ENCODE measurements around the gene KLRD1.

The KLRD1 gene

GRCh38 chr12:10358969-10359368 lies 51.3 kb downstream of the KLRD1 start:
- Histone ChIP-seq H3K9me3 (ENCODE audit: control insufficient read depth in 2 of 2, low read length in 2 of 2) (no peaks in the 10 kb centered on the region), H3K4me1 (ENCODE audit: control insufficient read depth in 2 of 2, insufficient read depth in 2 of 2, low read length in 2 of 2) (peaks cover 11% of the 10 kb centered on the region in 2 donors), H3K27me3 (ENCODE audit: control insufficient read depth in 2 of 2, insufficient read depth in 2 of 2, low read length in 2 of 2) (no peaks in the 10 kb centered on the region), H3K9ac (ENCODE audit: low read depth in 1 of 2, low read length in 2 of 2) (no peak overlapping the region), H3K27ac (ENCODE audit: low read depth in 2 of 2, low read length in 2 of 2) (no peak overlapping the region), H3K4me3 (ENCODE audit: low read length in 2 of 2) (no peak overlapping the region), H3K36me3 (ENCODE audit: control insufficient read depth in 2 of 2, insufficient read depth in 2 of 2, low read length in 2 of 2) (no peaks in the 10 kb centered on the region)

- peaks cover 26 to 29% of the 10 kb centered on the region in 2 donors for H3K4me1 ChIP-seq (ENCODE audit: control insufficient read depth in 2 of 2, insufficient read depth in 2 of 2, low read length in 2 of 2)
- no peak overlapping the region for H3K4me3 ChIP-seq (ENCODE audit: low read length in 2 of 2)
- no peaks in the 10 kb centered on the region for H3K36me3 ChIP-seq (ENCODE audit: control insufficient read depth in 2 of 2, insufficient read depth in 2 of 2, low read length in 2 of 2)
- H3K27ac ChIP-seq (ENCODE audit: low read depth in 2 of 2, low read length in 2 of 2): no peak overlapping the region
- H3K27me3 ChIP-seq (ENCODE audit: control insufficient read depth in 2 of 2, insufficient read depth in 2 of 2, low read length in 2 of 2): no peaks in the 10 kb centered on the region
- no peaks in the 10 kb centered on the region for H3K9me3 ChIP-seq (ENCODE audit: control insufficient read depth in 2 of 2, low read length in 2 of 2)
- H3K9ac ChIP-seq (ENCODE audit: low read depth in 1 of 2, low read length in 2 of 2): no peak overlapping the region
These were observed 53.4 kb downstream of the KLRD1 start for GRCh38 chr12:10361084-10361483.

- no peak overlapping the region for H3K27ac ChIP-seq (ENCODE audit: low read depth in 2 of 2, low read length in 2 of 2)
- H3K4me3 ChIP-seq (ENCODE audit: low read length in 2 of 2): no peak overlapping the region
- H3K27me3 ChIP-seq (ENCODE audit: control insufficient read depth in 2 of 2, insufficient read depth in 2 of 2, low read length in 2 of 2): no peaks in the 10 kb centered on the region
- H3K9me3 ChIP-seq (ENCODE audit: control insufficient read depth in 2 of 2, low read length in 2 of 2): no peaks in the 10 kb centered on the region
- H3K36me3 ChIP-seq (ENCODE audit: control insufficient read depth in 2 of 2, insufficient read depth in 2 of 2, low read length in 2 of 2): no peaks in the 10 kb centered on the region
- H3K9ac ChIP-seq (ENCODE audit: low read depth in 1 of 2, low read length in 2 of 2): no peak overlapping the region
- H3K4me1 ChIP-seq (ENCODE audit: control insufficient read depth in 2 of 2, insufficient read depth in 2 of 2, low read length in 2 of 2): peaks cover 30 to 34% of the 10 kb centered on the region in 2 donors
These were observed 54.0 kb downstream of the KLRD1 start for GRCh38 chr12:10361622-10362021.

- no peaks in the 10 kb centered on the region for H3K36me3 ChIP-seq (ENCODE audit: control insufficient read depth in 2 of 2, insufficient read depth in 2 of 2, low read length in 2 of 2)
- peaks cover 32 to 35% of the 10 kb centered on the region in 2 donors for H3K4me1 ChIP-seq (ENCODE audit: control insufficient read depth in 2 of 2, insufficient read depth in 2 of 2, low read length in 2 of 2)
- H3K27me3 ChIP-seq (ENCODE audit: control insufficient read depth in 2 of 2, insufficient read depth in 2 of 2, low read length in 2 of 2): no peaks in the 10 kb centered on the region
- peak overlapping the region in 1 of 2 donors; percentile 96 for H3K9ac ChIP-seq (ENCODE audit: low read depth in 1 of 2, low read length in 2 of 2)
- peak overlapping the region in 1 of 2 donors; percentile 98 for H3K27ac ChIP-seq (ENCODE audit: low read depth in 2 of 2, low read length in 2 of 2)
- no peaks in the 10 kb centered on the region for H3K9me3 ChIP-seq (ENCODE audit: control insufficient read depth in 2 of 2, low read length in 2 of 2)
- H3K4me3 ChIP-seq (ENCODE audit: low read length in 2 of 2): no peak overlapping the region
These were observed 54.7 kb downstream of the KLRD1 start for GRCh38 chr12:10362325-10362724.

GRCh38 chr12:10362828-10363657 lies 55.4 kb downstream of the KLRD1 start:
- H3K4me3 ChIP-seq (ENCODE audit: low read length in 2 of 2): peak overlapping the region; percentile 90 to 92
- no peaks in the 10 kb centered on the region for H3K9me3 ChIP-seq (ENCODE audit: control insufficient read depth in 2 of 2, low read length in 2 of 2)
- H3K4me1 ChIP-seq (ENCODE audit: control insufficient read depth in 2 of 2, insufficient read depth in 2 of 2, low read length in 2 of 2): peaks cover 32 to 35% of the 10 kb centered on the region in 2 donors
- H3K27ac ChIP-seq (ENCODE audit: low read depth in 2 of 2, low read length in 2 of 2): peak overlapping the region; percentile 88 to 98
- no peaks in the 10 kb centered on the region for H3K27me3 ChIP-seq (ENCODE audit: control insufficient read depth in 2 of 2, insufficient read depth in 2 of 2, low read length in 2 of 2)
- peak overlapping the region; percentile 74 to 96 for H3K9ac ChIP-seq (ENCODE audit: low read depth in 1 of 2, low read length in 2 of 2)
- H3K36me3 ChIP-seq (ENCODE audit: control insufficient read depth in 2 of 2, insufficient read depth in 2 of 2, low read length in 2 of 2): no peaks in the 10 kb centered on the region

- H3K36me3 ChIP-seq (ENCODE audit: control insufficient read depth in 2 of 2, insufficient read depth in 2 of 2, low read length in 2 of 2): no peaks in the 10 kb centered on the region
- H3K4me3 ChIP-seq (ENCODE audit: low read length in 2 of 2): peak overlapping the region; percentile 90 to 92
- H3K9me3 ChIP-seq (ENCODE audit: control insufficient read depth in 2 of 2, low read length in 2 of 2): no peaks in the 10 kb centered on the region
- H3K9ac ChIP-seq (ENCODE audit: low read depth in 1 of 2, low read length in 2 of 2): peak overlapping the region; percentile 74 to 96
- no peaks in the 10 kb centered on the region for H3K27me3 ChIP-seq (ENCODE audit: control insufficient read depth in 2 of 2, insufficient read depth in 2 of 2, low read length in 2 of 2)
- peak overlapping the region; percentile 88 to 98 for H3K27ac ChIP-seq (ENCODE audit: low read depth in 2 of 2, low read length in 2 of 2)
- peaks cover 32 to 35% of the 10 kb centered on the region in 2 donors for H3K4me1 ChIP-seq (ENCODE audit: control insufficient read depth in 2 of 2, insufficient read depth in 2 of 2, low read length in 2 of 2)
These were observed 55.9 kb downstream of the KLRD1 start for GRCh38 chr12:10363658-10363913.

GRCh38 chr12:10363914-10364814 lies 56.5 kb downstream of the KLRD1 start:
- Histone ChIP-seq H3K4me1 (ENCODE audit: control insufficient read depth in 2 of 2, insufficient read depth in 2 of 2, low read length in 2 of 2) (peaks cover 32 to 35% of the 10 kb centered on the region in 2 donors), H3K9ac (ENCODE audit: low read depth in 1 of 2, low read length in 2 of 2) (peak overlapping the region; percentile 74 to 96), H3K4me3 (ENCODE audit: low read length in 2 of 2) (peak overlapping the region; percentile 90 to 92), H3K27ac (ENCODE audit: low read depth in 2 of 2, low read length in 2 of 2) (peak overlapping the region; percentile 88 to 98), H3K36me3 (ENCODE audit: control insufficient read depth in 2 of 2, insufficient read depth in 2 of 2, low read length in 2 of 2) (no peaks in the 10 kb centered on the region), H3K9me3 (ENCODE audit: control insufficient read depth in 2 of 2, low read length in 2 of 2) (no peaks in the 10 kb centered on the region), H3K27me3 (ENCODE audit: control insufficient read depth in 2 of 2, insufficient read depth in 2 of 2, low read length in 2 of 2) (no peaks in the 10 kb centered on the region)

GRCh38 chr12:10364815-10365622 lies 57.3 kb downstream of the KLRD1 start:
- peak overlapping the region; percentile 88 to 98 for H3K27ac ChIP-seq (ENCODE audit: low read depth in 2 of 2, low read length in 2 of 2)
- no peaks in the 10 kb centered on the region for H3K27me3 ChIP-seq (ENCODE audit: control insufficient read depth in 2 of 2, insufficient read depth in 2 of 2, low read length in 2 of 2)
- H3K4me1 ChIP-seq (ENCODE audit: control insufficient read depth in 2 of 2, insufficient read depth in 2 of 2, low read length in 2 of 2): peaks cover 32 to 35% of the 10 kb centered on the region in 2 donors
- peak overlapping the region; percentile 90 to 92 for H3K4me3 ChIP-seq (ENCODE audit: low read length in 2 of 2)
- no peaks in the 10 kb centered on the region for H3K36me3 ChIP-seq (ENCODE audit: control insufficient read depth in 2 of 2, insufficient read depth in 2 of 2, low read length in 2 of 2)
- H3K9ac ChIP-seq (ENCODE audit: low read depth in 1 of 2, low read length in 2 of 2): peak overlapping the region; percentile 74 to 96
- H3K9me3 ChIP-seq (ENCODE audit: control insufficient read depth in 2 of 2, low read length in 2 of 2): no peaks in the 10 kb centered on the region

GRCh38 chr12:10365696-10366405 lies 58.2 kb downstream of the KLRD1 start:
- Histone ChIP-seq H3K27ac (ENCODE audit: low read depth in 2 of 2, low read length in 2 of 2) (peak overlapping the region; percentile 88 to 98), H3K36me3 (ENCODE audit: control insufficient read depth in 2 of 2, insufficient read depth in 2 of 2, low read length in 2 of 2) (no peaks in the 10 kb centered on the region), H3K4me1 (ENCODE audit: control insufficient read depth in 2 of 2, insufficient read depth in 2 of 2, low read length in 2 of 2) (peaks cover 32 to 35% of the 10 kb centered on the region in 2 donors), H3K9me3 (ENCODE audit: control insufficient read depth in 2 of 2, low read length in 2 of 2) (no peaks in the 10 kb centered on the region), H3K4me3 (ENCODE audit: low read length in 2 of 2) (peak overlapping the region; percentile 90 to 92), H3K9ac (ENCODE audit: low read depth in 1 of 2, low read length in 2 of 2) (peak overlapping the region in 1 of 2 donors; percentile 96), H3K27me3 (ENCODE audit: control insufficient read depth in 2 of 2, insufficient read depth in 2 of 2, low read length in 2 of 2) (no peaks in the 10 kb centered on the region)

Data from mucosa of rectum (tissue), 2 donors.